ENCODE data around the gene AK9.
A peak's percentile ranks its signal among the peaks of the same experiment; 100 is the strongest.

The AK9 gene

DNA sequence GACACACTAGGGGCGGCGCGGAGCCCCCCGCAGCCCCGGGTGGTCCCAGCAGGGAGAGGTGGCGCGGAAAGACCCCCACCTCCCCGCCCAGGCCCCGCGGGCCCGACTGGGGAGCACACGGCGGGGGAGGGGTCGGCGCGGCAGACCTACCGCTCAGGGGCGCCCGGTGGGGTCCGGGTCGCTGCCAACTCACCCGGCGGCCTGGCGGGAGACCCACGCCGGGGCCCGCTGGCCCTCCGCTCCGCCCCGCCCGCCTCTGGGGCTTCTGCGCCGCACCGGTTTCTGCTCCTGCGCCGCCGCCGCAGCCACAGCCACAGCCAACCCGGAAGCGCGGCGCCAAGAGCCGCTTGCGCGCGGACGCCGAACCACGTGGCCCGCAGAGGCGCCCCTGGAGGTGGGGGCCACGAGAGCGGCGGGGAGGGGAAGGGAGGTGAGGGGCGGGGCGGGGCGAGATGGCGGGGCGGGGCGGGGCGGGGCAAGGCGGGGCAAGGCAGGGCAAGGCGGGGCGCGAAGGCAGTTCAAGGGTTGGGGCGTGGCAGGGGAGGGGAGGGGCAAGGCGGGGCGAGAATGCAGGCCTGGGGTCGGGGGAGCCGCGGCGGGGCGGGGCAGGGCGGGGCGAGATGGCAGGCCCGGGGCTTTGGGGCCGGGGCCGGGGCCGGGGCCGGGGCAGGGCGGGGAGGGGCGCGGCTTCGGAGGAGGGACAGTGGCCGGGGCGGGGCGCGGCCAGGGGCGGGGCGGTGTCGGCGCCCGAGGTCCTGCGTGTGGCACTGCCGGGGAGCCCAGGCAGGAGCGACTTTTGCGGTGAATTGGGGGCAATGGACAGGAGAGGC, 207.9 kb downstream of the AK9 start, which contains the start of gene ZBTB24:
TSS of gene ZBTB24 (minus strand) at position 315 of the 830 bp plus-strand sequence. CDS start 1,193 bp downstream, outside the sequence.
- Histone ChIP-seq H3K36me3 (peaks cover 0 to 3% (median 0%) of the 10 kb centered on the region in 3 donors), H3K27me3 (no peaks in the 10 kb centered on the region), H3K4me1 (peaks cover 0 to 51% (median 31%) of the 10 kb centered on the region in 4 donors), H3K9me3 (no peaks in the 10 kb centered on the region), H3K27ac (peak within 1 kb of the TSS; percentile 89 to 92), H3K4me3 (peak within 1 kb of the TSS; percentile 99)
- peak; percentile 86 to 95 for DNase-seq
- intact Hi-C loops (cut with DNase I; ENCODE audit: low total_unique reads): loop anchor here (2.0 kb wide), 2 partner anchors 28 to 100 kb away; partner anchors contain the start of genes CD164 and MICAL1
- TF ChIP-seq, protein P1, sequence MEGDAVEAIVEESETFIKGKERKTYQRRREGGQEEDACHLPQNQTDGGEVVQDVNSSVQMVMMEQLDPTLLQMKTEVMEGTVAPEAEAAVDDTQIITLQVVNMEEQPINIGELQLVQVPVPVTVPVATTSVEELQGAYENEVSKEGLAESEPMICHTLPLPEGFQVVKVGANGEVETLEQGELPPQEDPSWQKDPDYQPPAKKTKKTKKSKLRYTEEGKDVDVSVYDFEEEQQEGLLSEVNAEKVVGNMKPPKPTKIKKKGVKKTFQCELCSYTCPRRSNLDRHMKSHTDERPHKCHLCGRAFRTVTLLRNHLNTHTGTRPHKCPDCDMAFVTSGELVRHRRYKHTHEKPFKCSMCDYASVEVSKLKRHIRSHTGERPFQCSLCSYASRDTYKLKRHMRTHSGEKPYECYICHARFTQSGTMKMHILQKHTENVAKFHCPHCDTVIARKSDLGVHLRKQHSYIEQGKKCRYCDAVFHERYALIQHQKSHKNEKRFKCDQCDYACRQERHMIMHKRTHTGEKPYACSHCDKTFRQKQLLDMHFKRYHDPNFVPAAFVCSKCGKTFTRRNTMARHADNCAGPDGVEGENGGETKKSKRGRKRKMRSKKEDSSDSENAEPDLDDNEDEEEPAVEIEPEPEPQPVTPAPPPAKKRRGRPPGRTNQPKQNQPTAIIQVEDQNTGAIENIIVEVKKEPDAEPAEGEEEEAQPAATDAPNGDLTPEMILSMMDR (IDR thresholded peaks at IDR 0.05): no peak

DNA sequence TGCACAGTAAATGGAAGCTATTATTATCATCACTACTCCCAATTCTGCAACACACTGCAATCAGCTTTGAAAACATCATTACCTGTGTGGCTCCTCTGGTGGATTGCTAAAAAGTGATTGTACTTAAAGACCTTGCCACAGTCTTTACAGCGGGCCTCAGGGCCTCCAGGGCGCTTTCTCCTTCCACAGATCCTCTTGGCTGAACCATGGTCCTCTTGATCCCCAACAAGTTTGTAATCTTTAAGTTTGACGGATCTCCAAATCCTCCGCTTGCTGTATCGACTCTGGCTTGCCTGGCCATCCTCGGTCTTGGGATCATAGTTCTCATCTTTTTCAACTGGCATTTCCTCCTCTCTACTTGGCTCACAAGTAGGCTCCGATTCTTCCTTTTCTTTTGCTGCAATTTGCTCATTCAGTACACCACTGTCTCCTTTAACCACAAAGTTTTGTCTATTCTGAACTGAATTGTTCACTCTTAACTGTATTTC, 210.0 kb downstream of the AK9 start:
- intact Hi-C loops (cut with DNase I; ENCODE audit: low total_unique reads): no loop called here
- H3K4me3 ChIP-seq: peak overlapping the region in 1 of 2 donors; percentile 5

DNA sequence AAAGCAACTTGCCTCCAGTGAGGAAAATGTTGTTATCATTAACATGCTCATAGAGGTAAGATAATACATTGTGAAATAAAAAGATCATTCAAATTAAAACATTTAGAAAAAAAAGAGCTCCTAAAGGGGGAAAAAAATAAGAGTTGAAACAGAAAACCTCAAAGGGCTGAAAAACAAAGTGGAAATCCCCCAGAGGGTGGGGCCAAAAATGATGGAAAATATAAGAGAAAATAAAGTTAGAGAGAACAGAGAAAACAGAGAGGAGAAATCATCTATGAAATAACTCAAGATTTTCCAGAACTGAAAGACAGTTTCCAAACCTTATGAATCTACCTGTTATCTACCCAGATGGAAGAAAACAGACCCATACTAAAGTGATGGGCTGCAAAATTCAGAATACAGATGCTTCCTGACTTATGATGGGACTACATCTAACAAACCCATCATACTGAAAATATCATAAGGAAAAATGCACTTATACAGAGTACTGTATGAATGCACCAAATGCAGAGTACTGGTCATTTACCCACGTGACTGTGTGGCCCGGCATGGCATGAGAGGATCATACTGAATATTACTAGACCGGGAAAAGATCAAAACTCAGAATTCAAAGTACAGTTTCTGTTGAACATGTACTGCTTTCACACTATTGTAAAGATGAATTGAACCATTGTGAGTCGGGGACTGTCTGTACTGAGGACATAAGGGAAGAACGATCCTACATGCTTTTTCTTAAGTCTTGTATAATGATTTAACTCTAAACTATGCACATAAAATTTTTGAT, 212.0 kb downstream of the AK9 start:
- Histone ChIP-seq H3K9me3 (no peaks in the 10 kb centered on the region), H3K4me1 (peaks cover 0 to 61% (median 34%) of the 10 kb centered on the region in 4 donors), H3K27me3 (no peaks in the 10 kb centered on the region), H3K4me3 (peak overlapping the region in 1 of 2 donors; percentile 6), H3K36me3 (peaks cover 16 to 30% (median 27%) of the 10 kb centered on the region in 3 donors), H3K27ac (no peak overlapping the region)
- no peak for DNase-seq
- intact Hi-C loops (cut with DNase I; ENCODE audit: low total_unique reads): no loop called here
- TF ChIP-seq, protein P1 (IDR thresholded peaks at IDR 0.05): no peak

More for the DNA sequence above, 210.0 kb downstream of the AK9 start:
- Histone ChIP-seq H3K9me3 (no peaks in the 10 kb centered on the region), H3K36me3 (peaks cover 0 to 11% (median 7%) of the 10 kb centered on the region in 3 donors), H3K27me3 (no peaks in the 10 kb centered on the region), H3K4me1 (peaks cover 0 to 63% (median 34%) of the 10 kb centered on the region in 4 donors), H3K27ac (no peak overlapping the region)
- TF ChIP-seq, protein P1 (IDR thresholded peaks at IDR 0.05): no peak
- DNase-seq: no peak

DNA sequence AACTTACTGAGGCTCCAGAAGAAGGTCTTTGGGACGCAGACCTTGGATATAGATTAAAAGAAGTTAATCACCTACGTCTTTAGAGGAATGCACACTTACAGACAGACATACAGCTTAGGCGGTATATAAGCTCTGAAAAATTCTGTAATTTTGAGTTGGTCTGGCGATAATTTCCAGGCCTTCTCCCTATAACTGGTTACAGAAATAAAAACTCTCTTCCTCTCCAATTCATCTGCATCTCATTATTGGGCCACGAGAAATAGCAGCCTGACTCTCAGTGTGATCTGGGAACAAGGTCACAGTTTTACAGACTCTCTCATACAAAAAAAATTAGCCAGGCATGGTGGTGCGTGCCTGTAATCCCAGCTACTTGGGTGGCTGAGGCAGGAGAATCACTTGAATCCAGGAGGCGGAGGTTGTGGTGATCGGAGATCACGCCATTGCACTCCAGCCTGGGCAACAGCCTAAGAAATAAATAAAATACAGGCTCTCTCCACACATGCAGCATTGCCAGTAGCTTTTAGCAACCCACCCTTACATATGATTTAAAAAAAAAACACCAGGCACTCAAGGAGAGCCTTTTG, 212.7 kb downstream of the AK9 start:
- TF ChIP-seq, protein P1 (IDR thresholded peaks at IDR 0.05): no peak
- intact Hi-C loops (cut with DNase I; ENCODE audit: low total_unique reads): no loop called here
- Histone ChIP-seq H3K36me3 (peaks cover 24 to 37% (median 34%) of the 10 kb centered on the region in 3 donors), H3K27me3 (no peaks in the 10 kb centered on the region), H3K9me3 (no peaks in the 10 kb centered on the region), H3K4me3 (no peak overlapping the region), H3K27ac (no peak overlapping the region), H3K4me1 (peaks cover 0 to 56% (median 34%) of the 10 kb centered on the region in 4 donors)
- no peak for DNase-seq

DNA sequence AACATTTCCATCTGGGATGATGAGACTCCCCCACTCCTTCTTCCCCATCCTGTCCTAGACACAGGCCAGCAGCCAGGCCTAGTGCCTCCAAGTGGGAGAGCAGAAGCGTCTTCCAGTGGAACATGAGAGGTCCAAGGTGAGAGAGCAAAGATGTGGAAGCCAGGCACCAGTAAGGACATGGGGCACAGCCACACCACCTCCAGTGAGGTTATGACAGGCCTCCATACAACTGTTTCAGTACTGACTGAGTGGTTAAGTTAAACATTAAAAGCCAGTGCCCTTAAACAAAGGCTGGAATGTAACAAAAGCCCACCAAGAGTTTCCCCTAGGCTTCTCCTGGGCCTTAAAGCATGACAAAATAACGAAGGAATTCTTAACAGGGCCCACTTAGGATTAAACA, 213.3 kb downstream of the AK9 start:
- H3K4me1 ChIP-seq: peaks cover 0 to 56% (median 34%) of the 10 kb centered on the region in 4 donors
- no peak for DNase-seq
- no peaks in the 10 kb centered on the region for H3K27me3 ChIP-seq
- intact Hi-C loops (cut with DNase I; ENCODE audit: low total_unique reads): no loop called here
- H3K36me3 ChIP-seq: peaks cover 29 to 43% (median 40%) of the 10 kb centered on the region in 3 donors
- no peak overlapping the region for H3K4me3 ChIP-seq
- no peak overlapping the region for H3K27ac ChIP-seq
- TF ChIP-seq, protein P1 (IDR thresholded peaks at IDR 0.05): no peak
- H3K9me3 ChIP-seq: no peaks in the 10 kb centered on the region
